ENCODE measurements around the gene RAP1GAP2.
"Not testable (repeated sequence)": the region's sequence is repeated elsewhere in the genome, so short reads cannot be mapped to it uniquely, and the experiment has no call there.

The RAP1GAP2 gene

GRCh38 chr17:2978116-2978515 lies 181.9 kb downstream of the RAP1GAP2 start:
- DNase-seq = no peak

GRCh38 chr17:2978991-2979390 lies 182.8 kb downstream of the RAP1GAP2 start:
- no peak for DNase-seq

- DNase-seq = no peak
Observed at GRCh38 chr17:2980211-2980903, 184.1 kb downstream of the RAP1GAP2 start.

- no peak for DNase-seq
Observed at GRCh38 chr17:2980904-2981246, 184.6 kb downstream of the RAP1GAP2 start.

- DNase-seq = no peak
Observed at GRCh38 chr17:2981325-2981724, 185.1 kb downstream of the RAP1GAP2 start.

GRCh38 chr17:2982854-2983253 lies 186.6 kb downstream of the RAP1GAP2 start:
- DNase-seq = no peak

GRCh38 chr17:2983255-2983654 lies 187.0 kb downstream of the RAP1GAP2 start:
- DNase-seq = no peak

- DNase-seq = no peak
Observed at GRCh38 chr17:2985318-2985717, 189.1 kb downstream of the RAP1GAP2 start.

- no peak for DNase-seq
Observed at GRCh38 chr17:2986925-2987324, 190.7 kb downstream of the RAP1GAP2 start.

GRCh38 chr17:2989396-2989795 lies 193.2 kb downstream of the RAP1GAP2 start:
- not testable (repeated sequence) for DNase-seq

GRCh38 chr17:2989855-2990254 lies 193.6 kb downstream of the RAP1GAP2 start:
- no peak for DNase-seq

GRCh38 chr17:2990396-2990795 lies 194.2 kb downstream of the RAP1GAP2 start:
- no peak for DNase-seq

- DNase-seq = not testable (repeated sequence)
Observed at GRCh38 chr17:2991396-2992180, 195.3 kb downstream of the RAP1GAP2 start.

GRCh38 chr17:2994441-2994840 lies 198.2 kb downstream of the RAP1GAP2 start:
- no peak for DNase-seq

GRCh38 chr17:2995377-2995776 lies 199.1 kb downstream of the RAP1GAP2 start:
- DNase-seq = no peak

GRCh38 chr17:2995886-2996809 lies 199.9 kb downstream of the RAP1GAP2 start:
- no peak for DNase-seq

GRCh38 chr17:2996810-2997670 lies 200.8 kb downstream of the RAP1GAP2 start:
- DNase-seq = no peak

- DNase-seq = not testable (repeated sequence)
Observed at GRCh38 chr17:2998469-2998901, 202.2 kb downstream of the RAP1GAP2 start.

GRCh38 chr17:3002538-3003295 lies 206.5 kb downstream of the RAP1GAP2 start:
- DNase-seq = no peak

- DNase-seq = no peak
Observed at GRCh38 chr17:3003296-3004149, 207.3 kb downstream of the RAP1GAP2 start.
